ENCODE measurements around the gene COL1A1. TPM values are rescaled to one million over a fixed set of nuclear protein-coding genes. Genes with fewer than 3 reads are reported as not detected.

COL1A1 gene
- total and polyA plus RNA-seq, 2 of the 13 experiments (the other 11 are each of a cell fraction or from before 2014, with no cell fraction given): 0.05 TPM; not detected in 1

DNA sequence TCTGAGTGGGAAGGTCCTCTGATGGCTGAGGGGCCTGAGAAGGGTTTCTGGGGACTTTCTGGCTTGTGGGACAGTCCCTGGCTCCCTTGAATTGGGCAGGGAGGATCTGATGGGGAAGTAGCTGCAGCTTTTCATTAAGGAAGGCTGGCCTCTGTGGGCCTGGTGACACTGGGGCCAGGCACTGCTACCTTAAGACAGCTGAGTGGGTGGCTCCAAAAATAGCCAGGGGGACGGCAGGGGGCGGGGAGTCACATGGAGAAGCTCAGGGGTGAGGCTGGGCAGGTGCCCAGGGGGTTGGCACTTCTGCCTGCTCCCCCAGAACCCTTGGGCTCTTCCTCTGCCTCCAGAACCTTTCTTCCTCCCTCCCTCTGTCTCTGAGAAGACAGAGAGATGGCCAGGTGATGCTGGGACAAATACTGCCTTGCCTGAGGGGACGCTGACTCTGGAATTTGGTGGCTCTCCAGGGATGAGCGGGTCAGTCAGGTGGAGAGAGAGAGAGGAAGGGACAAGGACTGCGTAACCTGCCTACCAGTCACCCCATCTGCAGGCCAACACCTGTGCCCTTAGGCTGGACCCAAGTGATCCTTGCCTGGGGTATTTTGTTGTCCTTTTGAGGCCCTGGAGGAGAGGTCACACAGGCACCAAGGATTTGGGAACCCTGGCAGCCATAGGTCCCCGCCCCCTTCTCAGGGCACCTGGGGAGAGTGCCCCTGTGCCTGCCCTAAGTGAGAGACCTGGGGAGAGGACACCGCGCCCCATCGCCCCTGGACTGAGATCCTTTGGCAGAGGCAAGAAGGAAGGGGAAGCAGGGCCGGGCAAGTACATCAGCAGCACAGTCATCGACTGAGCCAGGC is 37.4 kb downstream of the COL1A1 start:
- no peak for ATAC-seq
- no peak for FAIRE-seq
- in situ Hi-C loops (cut with HindIII; ENCODE audit: extremely low pct_ligation_motif_present, low pct_unique_long_range_greater_than_20kb) (loop anchor here (5.0 kb wide), 1 partner anchor 47 kb away; no protein-coding TSS in a partner anchor), intact Hi-C loops (cut with micrococcal nuclease; ENCODE audit: unreplicated experiment) (no loop called here)
- ChIA-PET CTCF (ENCODE audit: low intra/inter-chr PET ratio, low total read pairs) (no interaction called here), POLR2A (no interaction called here)
- Histone ChIP-seq H2AFZ (ENCODE audit: low read length) (no peak overlapping the region), H3K4me3 (replicated peaks in 1 of 3; ENCODE audit: insufficient read depth in 1 of 3, low read depth in 2 of 3, low read length in 3 of 3) (no peak overlapping the region), H3K4me1 (ENCODE audit: insufficient read depth, low read length) (peaks cover 15% of the 10 kb centered on the region), H3K79me2 (ENCODE audit: insufficient read depth, low read length) (no peaks in the 10 kb centered on the region), H3K4me2 (ENCODE audit: low read depth, low read length) (no peak overlapping the region), H3K27ac (ENCODE audit: extremely low read length, insufficient read depth, low read length) (no peak overlapping the region), H3K36me3 (replicated peaks in 1 of 2; ENCODE audit: control insufficient read depth in 1 of 2, insufficient read depth in 2 of 2, low read length in 2 of 2) (no peaks in the 10 kb centered on the region), H4K20me1 (ENCODE audit: insufficient read depth, low read length) (no peaks in the 10 kb centered on the region), H3K27me3 (ENCODE audit: control insufficient read depth in 1 of 2, insufficient read depth in 2 of 2, low read length in 2 of 2) (peaks cover 11 to 75% of the 10 kb centered on the region in 2 experiments; a peak in 3 of 5 replicates), H3K9ac (ENCODE audit: insufficient read depth, low read depth, low read length) (no peak overlapping the region), H3K9me3 (ENCODE audit: low read length) (no peaks in the 10 kb centered on the region)
- DNase-seq (ENCODE audit: low spot score): no peak
- WGBS (ENCODE audit: low lambda C conversion rate): 31% methylated on average over 9 of the region's 11 CpGs
- BruUV-seq (replicated peaks): no TSS peak
- no peak for TF ChIP-seq EED (CRISPR knock-in tag; IDR thresholded peaks at IDR 0.05)
- TF ChIP-seq, protein P1, sequence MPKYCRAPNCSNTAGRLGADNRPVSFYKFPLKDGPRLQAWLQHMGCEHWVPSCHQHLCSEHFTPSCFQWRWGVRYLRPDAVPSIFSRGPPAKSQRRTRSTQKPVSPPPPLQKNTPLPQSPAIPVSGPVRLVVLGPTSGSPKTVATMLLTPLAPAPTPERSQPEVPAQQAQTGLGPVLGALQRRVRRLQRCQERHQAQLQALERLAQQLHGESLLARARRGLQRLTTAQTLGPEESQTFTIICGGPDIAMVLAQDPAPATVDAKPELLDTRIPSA (CRISPR knock-in tag; IDR thresholded peaks at IDR 0.05; ENCODE audit: borderline replicate concordance): no peak
- TF ChIP-seq MTERF4 (CRISPR knock-in tag; IDR thresholded peaks at IDR 0.05): no peak
- TF ChIP-seq, protein P2, sequence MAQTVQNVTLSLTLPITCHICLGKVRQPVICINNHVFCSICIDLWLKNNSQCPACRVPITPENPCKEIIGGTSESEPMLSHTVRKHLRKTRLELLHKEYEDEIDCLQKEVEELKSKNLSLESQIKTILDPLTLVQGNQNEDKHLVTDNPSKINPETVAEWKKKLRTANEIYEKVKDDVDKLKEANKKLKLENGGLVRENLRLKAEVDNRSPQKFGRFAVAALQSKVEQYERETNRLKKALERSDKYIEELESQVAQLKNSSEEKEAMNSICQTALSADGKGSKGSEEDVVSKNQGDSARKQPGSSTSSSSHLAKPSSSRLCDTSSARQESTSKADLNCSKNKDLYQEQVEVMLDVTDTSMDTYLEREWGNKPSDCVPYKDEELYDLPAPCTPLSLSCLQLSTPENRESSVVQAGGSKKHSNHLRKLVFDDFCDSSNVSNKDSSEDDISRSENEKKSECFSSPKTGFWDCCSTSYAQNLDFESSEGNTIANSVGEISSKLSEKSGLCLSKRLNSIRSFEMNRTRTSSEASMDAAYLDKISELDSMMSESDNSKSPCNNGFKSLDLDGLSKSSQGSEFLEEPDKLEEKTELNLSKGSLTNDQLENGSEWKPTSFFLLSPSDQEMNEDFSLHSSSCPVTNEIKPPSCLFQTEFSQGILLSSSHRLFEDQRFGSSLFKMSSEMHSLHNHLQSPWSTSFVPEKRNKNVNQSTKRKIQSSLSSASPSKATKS (CRISPR knock-in tag; IDR thresholded peaks at IDR 0.05): no peak
- TF ChIP-seq SATB2 (CRISPR knock-in tag; IDR thresholded peaks at IDR 0.05): no peak
- TF ChIP-seq ZNF557 (CRISPR knock-in tag; IDR thresholded peaks at IDR 0.05): no peak
